Posterior vena cava (tissue), 2 donors: ENCODE measurements around the gene ERI3. TPM values are rescaled to one million over a fixed set of nuclear protein-coding genes. Genes with fewer than 3 reads are reported as not detected.

ENCODE experiments used
- DNase-seq: peaks from one replicate; pipeline ENCODE4 v3.0.0-alpha.2; 2020; ENCODE audit warnings: low spot score
- intact Hi-C, 2 donors: fragments of 100-400 bp; cut with DNase I; formaldehyde crosslinking; loops; one replicate each; pipeline versions ENCODE4 v1.14.1 to v1.14.2; 2022 to 2023
- total RNA-seq, 2 donors: library from RNA; stranded (reverse); fragmentation: NEBNext Ultra II Directional; extraction: Animal tissue kit (Norgen Biotek cat#: 25700); gene quantifications; one replicate each; pipeline ENCODE4 v1.2.1, GENCODE V29; 2021
- donor health status: DM: yes; HTN: yes; CAD: no.
- donor health status: DM: yes; HTN: yes; CAD: no.

ERI3 gene
- total RNA-seq, 2 donors from 2014 or later: 44.5 to 46.9 TPM

- no peak for DNase-seq
- intact Hi-C loops: loop anchor here in 1 of 2 donors (10.0 kb wide), 1 partner anchor 85 kb away; no protein-coding TSS in a partner anchor
These were observed 125.5 kb downstream of the ERI3 start for GRCh38 chr1:44229435-44230167.

GRCh38 chr1:44228218-44228617, 126.8 kb downstream of the ERI3 start:
- intact Hi-C loops: no loop called here
- no peak for DNase-seq

DNA sequence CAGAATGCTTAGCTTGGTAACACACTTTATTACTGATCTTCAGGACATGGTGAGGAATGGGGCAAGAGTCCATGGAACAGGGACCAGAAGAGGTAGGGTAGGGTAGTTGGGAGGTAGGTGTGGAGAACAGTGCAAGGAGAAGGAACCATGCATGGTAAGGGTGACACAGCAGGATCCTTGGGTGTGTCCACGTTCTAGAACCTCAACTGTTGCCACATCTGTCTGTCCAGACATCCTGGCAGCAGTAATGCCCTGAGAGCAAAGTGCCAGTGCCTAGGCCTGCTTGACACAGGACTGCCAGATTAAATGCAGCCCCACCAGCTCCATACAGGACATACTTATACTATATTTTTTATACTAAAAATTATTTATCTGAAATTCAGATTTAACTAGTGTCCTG, 127.8 kb downstream of the ERI3 start:
- intact Hi-C loops: no loop called here
- peak; percentile 55 for DNase-seq

GRCh38 chr1:44225761-44226160, 129.3 kb downstream of the ERI3 start:
- DNase-seq: peak; percentile 24
- intact Hi-C loops: no loop called here

- DNase-seq: peak; percentile 67
- intact Hi-C loops: loop anchor here in 1 of 2 donors (5.0 kb wide), 1 partner anchor 59 kb away; no protein-coding TSS in a partner anchor
These were observed 131.9 kb downstream of the ERI3 start for GRCh38 chr1:44223187-44223610.

- peak; percentile 59 for DNase-seq
- intact Hi-C loops: loop anchor here in 1 of 2 donors (1.0 to 5.0 kb wide), 2 partner anchors 20 to 60 kb away; no protein-coding TSS in a partner anchor
These were observed 132.5 kb downstream of the ERI3 start for GRCh38 chr1:44222397-44223186.

DNA sequence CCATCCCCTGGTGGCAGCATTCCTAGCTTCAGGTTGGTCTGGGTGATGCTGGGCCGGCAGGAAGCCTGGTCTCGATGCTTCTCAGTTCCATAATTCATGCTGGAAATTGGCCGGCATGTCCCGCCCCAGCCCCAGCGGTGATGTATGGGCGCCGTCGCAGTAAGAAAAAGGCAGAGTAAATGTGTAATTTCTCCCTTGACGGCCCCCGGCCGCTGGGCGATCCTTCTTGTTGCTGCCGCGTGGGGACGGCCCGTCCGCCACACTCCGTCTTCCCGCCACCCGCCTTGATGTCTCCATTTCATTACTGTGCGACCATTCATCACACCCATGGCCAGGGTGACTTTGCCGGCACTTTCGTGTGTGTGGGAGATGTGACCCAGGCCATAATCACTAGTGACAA, 133.3 kb downstream of the ERI3 start:
- intact Hi-C loops: loop anchor here in 1 of 2 donors (1.0 to 5.0 kb wide), 3 partner anchors 21 to 367 kb away; no protein-coding TSS in a partner anchor
- no peak for DNase-seq

GRCh38 chr1:44220755-44221154, 134.3 kb downstream of the ERI3 start:
- peak; percentile 43 for DNase-seq
- intact Hi-C loops: loop anchor here in 1 of 2 donors (1.0 to 5.0 kb wide), 2 partner anchors 62 to 368 kb away; no protein-coding TSS in a partner anchor

- intact Hi-C loops: loop anchor here in 1 of 2 donors (5.0 kb wide), 1 partner anchor 62 kb away; no protein-coding TSS in a partner anchor
- DNase-seq: peak; percentile 73
These were observed 134.9 kb downstream of the ERI3 start for GRCh38 chr1:44220001-44220751.

DNA sequence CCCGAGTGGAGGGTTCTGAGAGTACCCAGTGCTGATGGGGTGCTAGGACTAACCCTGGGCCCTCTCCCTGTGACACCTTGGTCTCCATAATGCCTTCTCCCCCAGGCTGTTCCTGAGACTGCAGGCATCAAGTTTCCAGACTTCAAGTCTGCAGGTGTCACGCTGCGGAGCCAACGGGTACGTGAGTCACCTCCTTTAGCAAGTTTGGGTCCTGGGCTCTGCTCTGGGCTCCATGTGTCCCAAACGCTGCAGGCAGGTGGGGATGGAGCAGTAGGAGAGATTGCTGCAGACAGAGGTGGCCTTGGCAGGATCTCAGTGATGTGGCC, 135.8 kb downstream of the ERI3 start:
- DNase-seq: peak; percentile 14
- intact Hi-C loops: loop anchor here in 1 of 2 donors (2.0 to 10.0 kb wide), 2 partner anchors 78 to 376 kb away; no protein-coding TSS in a partner anchor

DNA sequence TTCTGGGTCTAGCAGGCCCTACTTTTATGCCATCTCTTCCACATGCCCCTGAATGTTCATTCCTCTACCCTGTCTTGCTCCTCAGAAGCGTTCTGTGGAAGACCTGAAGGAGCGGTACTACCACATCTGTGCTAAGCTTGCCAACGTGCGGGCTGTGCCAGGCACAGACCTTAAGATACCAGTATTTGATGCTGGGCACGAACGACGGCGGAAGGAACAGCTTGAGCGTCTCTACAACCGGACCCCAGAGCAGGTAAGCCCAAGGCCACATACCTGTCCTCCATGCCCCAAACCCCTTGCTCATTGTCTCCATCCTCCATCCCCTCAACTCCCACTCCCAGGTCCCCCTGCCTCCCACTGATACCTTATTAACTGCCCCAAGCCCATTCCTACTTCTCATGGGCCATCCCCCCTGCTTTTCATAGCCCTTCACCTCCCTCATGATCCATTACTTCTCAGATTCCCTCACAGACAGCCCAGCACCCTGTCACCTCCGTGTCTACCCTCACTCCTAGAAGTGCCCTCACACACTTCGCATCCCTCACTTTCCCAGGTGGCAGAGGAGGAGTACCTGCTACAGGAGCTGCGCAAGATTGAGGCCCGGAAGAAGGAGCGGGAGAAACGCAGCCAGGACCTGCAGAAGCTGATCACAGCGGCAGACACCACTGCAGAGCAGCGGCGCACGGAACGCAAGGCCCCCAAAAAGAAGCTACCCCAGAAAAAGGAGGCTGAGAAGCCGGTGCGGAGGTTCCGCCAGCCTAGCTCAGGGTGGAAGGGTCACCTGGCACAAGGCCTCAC, 136.4 kb downstream of the ERI3 start:
- intact Hi-C loops: loop anchor here in 1 of 2 donors (2.0 to 10.0 kb wide), 2 partner anchors 78 to 376 kb away; no protein-coding TSS in a partner anchor

GRCh38 chr1:44217809-44218410, 137.1 kb downstream of the ERI3 start:
- intact Hi-C loops: loop anchor here in 1 of 2 donors (2.0 to 10.0 kb wide), 2 partner anchors 79 to 377 kb away; no protein-coding TSS in a partner anchor

More for the DNA sequence above, 136.4 kb downstream of the ERI3 start:
- DNase-seq: peak; percentile 71

GRCh38 chr1:44213222-44214112, 141.6 kb downstream of the ERI3 start, which contains the start of gene DMAP1:
TSS of gene DMAP1 (plus strand) at chr1:44213471. CDS start at chr1:44213754, 283 bp downstream.
- intact Hi-C loops: loop anchor here in 1 of 2 donors (10.0 kb wide), 1 partner anchor 381 kb away; no protein-coding TSS in a partner anchor

More at GRCh38 chr1:44217809-44218410, 137.1 kb downstream of the ERI3 start:
- DNase-seq: peak; percentile 68

GRCh38 chr1:44212355-44213221, 142.5 kb downstream of the ERI3 start:
- DNase-seq: peak; percentile 69
- intact Hi-C loops: loop anchor here in 1 of 2 donors (10.0 kb wide), 1 partner anchor 382 kb away; no protein-coding TSS in a partner anchor

More at GRCh38 chr1:44213222-44214112, 141.6 kb downstream of the ERI3 start, which contains the start of gene DMAP1:
- DNase-seq: peak; percentile 95

DNA sequence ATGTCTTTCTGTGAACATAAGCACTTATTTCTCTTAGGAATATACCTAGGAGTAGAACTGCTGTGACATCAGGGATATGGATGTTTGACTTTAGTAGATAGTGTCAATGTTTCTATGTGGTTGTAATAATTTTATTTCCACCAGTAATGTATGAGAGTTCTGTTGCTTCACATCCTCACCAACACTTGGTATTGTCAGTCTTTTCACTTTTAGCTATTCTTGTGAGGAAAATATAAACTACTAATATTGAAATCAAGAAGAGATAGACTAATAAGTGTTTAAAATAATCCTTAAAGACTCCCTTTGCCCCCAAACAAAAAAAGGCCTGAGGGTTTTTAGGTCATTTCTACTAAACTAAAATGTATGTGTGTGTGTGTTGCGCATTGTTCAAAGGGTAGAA, 144.5 kb downstream of the ERI3 start:
- intact Hi-C loops: loop anchor here in 1 of 2 donors (10.0 kb wide), 1 partner anchor 384 kb away; no protein-coding TSS in a partner anchor

More for the DNA sequence above, 144.5 kb downstream of the ERI3 start:
- no peak for DNase-seq
